CD4-positive, alpha-beta T cell treated with Interferon alpha-2 for 1 hour (primary cell): ENCODE data around the gene GLIS1.

Experiments used
- DNase-seq, 2 donors: peaks; one replicate each; pipeline ENCODE4 v3.0.0-alpha.2; 2020 to 2022

The GLIS1 gene

DNA sequence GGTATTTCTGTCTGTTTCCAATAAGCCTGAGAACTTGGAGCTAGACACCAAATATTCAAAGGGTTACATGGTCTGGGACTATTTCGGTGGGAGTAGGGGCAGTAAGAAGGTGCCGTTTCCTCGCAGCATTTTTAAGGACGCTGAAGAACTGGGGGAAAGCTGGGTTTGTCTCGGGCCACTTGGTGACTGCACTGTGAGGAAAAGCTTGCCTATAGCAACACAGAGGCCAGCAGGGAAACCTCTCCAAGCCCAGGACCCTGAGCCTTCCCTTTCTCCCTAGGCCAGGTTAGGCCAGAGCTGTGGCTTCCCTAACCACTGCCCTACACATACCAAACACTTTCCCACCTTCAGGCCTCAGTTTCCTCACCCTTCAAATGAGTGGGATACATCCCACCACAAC is 3.3 kb downstream of the GLIS1 start:
- no peak for DNase-seq

DNA sequence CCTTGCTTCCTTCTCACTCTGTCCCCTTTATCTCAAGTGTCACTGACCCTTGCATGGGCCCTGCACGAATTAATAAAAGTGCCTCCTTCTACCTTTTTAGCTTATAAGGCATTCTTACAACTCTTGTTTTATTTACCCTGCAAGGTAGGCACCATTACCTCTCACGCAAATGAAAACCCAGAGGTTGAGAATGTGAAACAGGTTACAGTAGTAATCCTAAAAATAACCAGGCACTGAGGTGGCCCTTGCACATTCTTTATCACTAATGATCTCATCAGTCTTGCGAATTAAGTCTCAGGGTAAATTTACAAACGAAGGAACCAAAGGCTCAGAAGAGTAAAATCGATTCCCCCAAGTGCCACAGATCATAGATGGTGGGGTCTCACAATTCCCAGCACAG is 3.7 kb downstream of the GLIS1 start:
- DNase-seq: no peak

DNA sequence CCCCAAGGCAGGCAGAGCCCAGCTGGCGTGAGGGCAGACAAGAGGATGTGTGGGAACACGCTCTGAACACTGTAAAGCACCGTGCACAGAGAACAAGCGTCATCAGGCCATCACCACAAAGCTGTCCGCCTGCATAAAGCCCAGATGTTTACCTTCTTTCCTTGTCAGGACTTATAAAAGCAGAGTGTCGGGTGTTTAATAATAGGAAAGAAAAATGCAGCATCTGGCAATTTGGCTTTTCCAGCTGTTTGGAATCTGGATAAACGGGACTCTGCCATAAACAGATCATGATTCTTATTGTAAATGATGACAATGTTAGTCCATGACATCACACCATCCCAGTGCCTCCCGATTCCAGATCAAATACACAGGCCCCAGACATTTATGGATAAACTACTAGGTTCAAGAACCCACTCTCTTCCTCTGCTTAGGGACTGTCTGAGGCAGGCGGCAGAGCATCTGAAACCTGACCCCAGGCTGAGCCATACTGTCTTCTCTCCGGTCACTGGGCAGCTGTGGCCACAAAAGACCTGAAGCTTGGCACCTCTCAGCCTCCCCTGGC is 4.2 kb downstream of the GLIS1 start:
- no peak for DNase-seq

DNA sequence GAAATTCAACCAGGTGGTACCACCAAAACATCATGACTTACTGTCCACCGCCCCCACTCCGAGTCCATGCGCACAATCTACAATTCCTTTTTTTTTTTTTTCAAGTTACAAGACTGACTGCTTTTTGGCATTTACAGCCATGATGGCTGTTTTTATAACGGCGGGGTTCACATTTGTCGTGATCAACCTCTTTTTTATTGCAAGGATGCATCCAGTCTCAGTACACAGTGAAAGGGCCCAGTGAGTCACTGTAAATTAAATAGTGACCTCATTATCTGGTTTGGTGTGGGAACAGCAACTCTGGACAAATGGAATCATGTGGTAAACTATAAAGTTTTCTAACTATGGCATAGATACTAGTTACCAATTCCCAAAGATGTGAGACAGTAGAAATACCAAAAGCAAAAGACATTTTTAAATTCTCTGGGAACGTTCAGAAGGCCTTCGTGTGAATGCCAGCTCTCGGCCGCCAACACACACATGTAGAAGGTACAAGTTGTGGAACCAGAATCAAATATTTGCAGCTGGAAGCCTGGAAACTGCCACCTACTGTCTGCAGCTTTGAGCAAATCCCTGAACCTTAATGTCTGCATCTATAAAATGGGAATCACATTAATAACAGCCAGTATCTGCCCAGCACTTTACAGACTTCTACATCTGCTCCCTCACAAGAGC is 4.9 kb downstream of the GLIS1 start:
- DNase-seq: no peak

DNA sequence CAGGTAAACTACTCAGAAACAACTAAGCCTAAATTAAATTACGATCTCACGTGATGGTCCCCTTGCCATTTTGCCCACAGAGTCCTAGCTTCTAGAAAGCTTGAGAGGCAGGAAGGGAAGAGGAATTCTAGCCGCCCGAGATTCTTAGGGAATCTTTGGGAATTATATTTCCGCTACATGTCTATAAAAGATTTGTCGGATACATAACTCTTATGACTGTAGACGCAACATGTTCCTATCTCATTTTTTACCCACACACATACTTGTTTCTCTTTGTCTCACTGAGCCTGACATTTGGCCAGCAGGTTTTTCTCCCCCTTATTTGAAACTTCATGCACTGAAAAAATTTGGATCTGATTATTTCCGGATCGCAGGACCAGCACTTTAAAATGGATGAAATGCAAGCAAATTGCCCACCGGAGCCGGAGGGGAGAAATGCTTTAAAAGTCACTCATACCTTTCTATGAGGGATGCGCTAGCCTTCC is 5.5 kb downstream of the GLIS1 start:
- DNase-seq: no peak

DNA sequence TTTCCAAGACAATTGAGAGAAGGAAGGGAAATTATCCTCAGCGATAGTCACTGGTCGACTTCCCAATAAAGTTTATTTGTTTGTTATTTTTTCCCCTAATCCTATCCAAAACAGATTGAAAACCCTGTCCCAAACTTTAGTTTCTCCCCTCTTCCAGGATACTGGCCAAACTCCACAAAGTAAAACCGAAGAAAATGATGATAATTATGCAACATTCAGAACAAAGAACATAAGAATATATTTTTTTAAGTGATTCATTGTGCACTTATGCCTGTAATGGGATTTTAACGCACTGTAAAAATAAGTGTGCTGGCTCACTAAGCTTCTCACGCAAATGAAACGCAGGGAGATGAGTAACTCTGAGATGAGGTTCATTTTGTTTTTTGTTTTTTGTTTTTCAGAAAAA is 6.0 kb downstream of the GLIS1 start:
- DNase-seq: no peak

DNA sequence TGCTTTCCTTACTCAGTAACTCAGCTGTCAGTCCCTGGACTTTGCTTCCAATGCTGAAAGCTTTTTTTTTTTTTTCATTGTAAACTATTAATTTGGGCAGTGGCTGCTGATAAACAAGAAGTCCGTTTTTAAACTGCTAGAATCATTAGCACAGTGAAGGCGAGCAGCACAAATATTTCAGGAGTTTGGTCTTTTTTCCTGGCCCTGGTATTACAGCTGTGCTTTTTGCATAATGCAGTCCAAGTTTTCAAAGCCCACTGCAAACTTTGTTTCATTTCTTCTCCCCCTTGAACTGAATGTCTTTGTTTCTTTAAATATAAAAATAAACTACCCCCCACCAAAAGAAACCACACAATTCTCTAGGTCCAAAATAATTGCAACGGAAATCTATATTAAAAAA is 6.6 kb downstream of the GLIS1 start:
- no peak for DNase-seq

DNA sequence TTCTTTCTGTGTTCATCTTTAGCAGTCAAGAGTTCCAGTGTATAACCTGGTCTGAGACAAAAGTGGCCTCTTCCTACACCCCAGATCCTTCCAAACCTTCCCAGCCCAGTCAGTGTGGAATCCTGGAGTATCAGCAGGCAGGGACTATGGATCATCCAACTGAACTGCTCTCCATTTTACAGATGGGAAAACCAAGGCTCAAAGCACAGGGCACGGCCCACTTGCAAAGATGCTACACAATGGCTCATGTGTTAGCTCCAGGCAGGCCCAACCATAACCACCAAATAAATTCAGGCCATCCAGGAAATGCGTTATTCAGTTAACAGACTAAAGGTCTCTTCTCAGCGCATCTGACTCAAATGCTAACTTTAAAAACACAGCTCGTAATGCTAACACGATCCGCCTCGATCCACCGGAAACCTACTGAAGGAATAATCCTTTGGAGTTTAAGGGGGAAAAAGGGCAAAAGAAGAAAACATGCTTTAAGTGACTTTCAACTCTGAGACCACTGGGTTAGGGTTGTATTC is 7.1 kb downstream of the GLIS1 start:
- DNase-seq: no peak

DNA sequence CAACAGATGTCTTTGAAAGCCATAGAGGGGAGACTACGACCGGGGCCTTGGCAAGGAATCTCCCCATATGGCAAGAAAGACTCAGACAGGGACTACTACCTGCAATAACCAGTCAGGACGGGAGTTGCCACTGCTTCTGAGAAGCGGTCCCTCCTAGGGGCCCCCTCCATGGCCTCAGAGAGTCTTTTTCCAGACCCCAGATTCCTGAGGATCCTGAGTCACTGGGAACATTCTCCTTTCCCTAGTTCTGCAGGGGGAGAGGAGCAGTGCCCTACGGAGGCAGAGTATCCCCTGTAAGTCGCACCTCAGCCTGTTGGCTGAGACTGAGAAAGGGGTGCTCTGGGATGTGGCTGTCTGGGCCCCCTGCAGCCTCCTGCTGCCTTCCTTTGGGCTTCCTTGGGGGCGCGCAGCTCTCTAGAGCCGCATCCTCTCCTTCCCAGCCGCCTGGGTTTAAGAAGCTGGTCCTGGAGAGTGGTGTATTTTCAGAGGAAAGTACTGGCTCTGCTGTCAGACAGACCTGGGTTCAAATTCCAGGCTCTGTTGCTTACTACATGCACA is 7.8 kb downstream of the GLIS1 start:
- DNase-seq: no peak

DNA sequence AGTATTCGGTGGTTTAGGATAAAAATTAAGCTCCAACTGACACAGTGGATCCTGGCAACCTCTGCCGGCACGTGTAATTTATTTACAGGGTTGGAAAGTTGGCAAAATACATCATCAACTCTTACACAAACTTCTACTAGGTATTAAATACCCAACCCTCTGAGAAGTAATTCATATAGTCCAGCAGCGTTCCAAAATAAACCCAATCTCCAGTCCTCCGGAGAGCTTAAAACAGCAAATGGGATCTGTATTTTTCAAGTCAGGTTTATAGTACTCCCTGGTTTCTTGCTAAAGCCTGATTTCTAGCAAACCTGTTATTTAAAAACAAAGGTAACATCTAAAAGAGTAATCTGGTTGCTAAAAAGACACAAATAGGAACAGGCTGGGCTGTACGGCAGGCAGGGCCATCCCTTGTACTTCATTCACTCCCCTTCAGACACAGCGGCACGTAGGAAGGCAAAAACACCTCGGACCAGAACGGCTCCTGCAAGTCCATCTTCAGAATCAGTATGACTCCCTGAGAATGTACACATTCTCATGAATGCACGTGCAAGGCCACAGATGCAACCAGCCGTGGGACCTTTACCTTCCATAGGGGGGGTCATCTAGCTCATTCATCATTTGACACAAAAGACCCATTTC is 8.6 kb downstream of the GLIS1 start:
- DNase-seq: no peak

DNA sequence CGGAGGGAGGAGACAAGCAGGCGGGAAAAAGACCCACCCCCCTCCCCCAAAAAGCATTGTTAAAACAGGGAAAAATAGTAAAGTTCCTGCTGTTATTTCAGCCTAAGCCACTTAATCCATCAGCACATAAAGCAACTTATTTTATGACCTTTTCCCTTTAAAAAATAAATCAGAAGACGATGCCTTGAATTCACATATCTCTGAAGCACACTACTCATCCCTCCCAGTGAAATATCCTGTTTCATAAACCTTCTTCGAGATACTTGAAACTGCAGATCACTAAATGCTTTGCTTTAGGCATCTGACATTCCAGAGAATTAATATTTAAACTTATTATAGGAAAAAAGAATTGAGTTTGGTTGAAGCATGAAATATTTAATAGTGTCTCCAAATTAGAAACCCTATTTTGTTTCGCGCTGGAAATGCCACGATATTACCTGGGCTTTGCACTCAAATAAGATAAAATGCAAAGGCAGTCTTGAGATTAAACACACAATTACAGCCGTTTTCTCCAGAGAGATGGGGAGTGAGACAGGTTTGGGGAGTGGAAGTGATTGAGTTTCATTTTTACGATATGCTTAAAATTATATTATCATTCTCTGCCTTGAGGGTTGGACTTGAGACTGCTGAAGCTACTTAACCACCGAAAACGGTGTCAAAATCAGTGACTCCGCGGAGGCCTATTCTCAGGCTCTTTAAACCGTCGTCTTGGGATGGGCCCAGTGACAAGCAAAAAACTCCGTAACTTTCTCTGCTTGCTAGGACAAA is 9.3 kb downstream of the GLIS1 start:
- DNase-seq: no peak

DNA sequence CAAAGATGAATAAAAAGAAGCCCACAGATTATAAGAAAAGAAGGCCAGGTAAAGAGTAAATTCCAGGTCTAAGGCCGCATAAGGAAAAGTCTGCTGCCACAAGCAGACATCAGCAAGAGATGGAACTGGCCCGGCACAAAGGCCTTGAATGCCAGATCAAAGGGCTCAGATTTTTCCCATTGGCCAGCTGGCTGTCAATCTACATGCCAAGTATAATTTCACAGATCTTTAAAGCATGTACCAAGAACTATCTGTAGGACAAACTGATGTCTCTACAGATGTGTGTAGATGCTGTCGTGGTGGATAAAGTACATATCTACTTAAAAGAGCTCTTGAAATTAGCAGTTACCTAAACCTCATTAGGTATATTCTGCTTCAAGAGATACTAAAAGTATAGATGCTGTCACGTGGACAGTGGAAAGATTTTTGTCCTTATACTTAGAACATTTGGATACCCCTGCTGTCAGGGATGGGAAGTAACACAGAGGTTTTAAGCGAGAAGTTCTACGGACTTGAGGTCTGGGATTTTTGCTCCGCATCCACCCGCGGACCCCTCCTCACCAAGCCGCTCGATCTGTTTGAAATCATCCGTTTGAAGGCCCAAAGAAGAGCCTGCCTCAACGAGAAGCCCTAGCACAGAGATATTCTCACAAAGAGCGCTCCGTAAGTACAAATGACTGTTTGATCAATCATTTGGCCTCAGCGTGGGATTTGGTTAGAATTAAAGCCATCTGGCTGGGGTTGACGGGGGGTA is 10.1 kb downstream of the GLIS1 start:
- no peak for DNase-seq

DNA sequence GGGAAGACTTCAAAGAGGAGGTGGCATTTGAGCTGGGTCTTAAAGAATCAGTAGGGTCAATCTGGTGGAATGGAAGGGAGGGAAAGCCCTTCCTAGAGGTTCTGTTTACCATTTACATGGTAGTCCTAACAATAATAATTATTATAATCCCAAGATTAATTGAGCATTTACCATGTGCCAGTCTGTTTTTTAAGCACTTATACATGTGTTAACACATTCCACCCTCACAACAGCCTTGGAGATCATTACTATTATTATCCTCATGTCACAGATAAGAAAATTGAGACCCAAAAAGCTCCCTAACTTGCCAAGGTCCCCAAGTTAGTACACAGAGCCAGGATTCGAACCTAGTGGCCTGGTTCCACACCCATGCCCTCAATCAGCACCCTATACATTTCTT is 10.8 kb downstream of the GLIS1 start:
- DNase-seq: no peak

DNA sequence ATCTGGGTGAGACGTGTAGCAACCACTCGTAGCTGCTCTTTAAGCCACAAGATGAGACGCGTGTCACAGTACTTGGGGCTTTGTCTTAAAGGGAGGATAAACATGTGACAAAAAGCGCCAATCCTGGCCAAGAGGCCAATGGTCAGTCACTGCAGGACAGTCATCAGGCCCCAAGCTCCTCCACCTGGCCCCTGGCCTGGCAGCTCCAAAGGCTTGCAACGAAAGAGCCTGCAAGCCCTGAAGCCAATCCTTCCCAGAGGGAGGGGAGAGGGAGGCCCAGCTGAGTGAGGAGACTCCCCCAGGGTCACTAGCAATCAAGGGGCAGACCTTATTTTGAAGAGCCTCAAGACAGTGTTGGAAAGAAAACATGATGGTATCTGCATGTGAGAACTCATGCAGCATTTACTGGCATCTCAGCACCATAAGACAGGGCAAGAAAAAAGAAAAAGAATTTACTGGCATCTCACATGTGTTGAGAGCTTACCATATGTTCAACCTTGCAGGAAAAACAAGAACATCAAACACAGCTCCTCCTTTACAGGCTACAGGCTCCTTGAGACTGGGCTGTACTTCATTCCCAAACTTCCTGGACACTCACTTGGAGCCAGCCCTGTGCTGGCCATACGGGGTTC is 11.4 kb downstream of the GLIS1 start:
- DNase-seq: no peak

DNA sequence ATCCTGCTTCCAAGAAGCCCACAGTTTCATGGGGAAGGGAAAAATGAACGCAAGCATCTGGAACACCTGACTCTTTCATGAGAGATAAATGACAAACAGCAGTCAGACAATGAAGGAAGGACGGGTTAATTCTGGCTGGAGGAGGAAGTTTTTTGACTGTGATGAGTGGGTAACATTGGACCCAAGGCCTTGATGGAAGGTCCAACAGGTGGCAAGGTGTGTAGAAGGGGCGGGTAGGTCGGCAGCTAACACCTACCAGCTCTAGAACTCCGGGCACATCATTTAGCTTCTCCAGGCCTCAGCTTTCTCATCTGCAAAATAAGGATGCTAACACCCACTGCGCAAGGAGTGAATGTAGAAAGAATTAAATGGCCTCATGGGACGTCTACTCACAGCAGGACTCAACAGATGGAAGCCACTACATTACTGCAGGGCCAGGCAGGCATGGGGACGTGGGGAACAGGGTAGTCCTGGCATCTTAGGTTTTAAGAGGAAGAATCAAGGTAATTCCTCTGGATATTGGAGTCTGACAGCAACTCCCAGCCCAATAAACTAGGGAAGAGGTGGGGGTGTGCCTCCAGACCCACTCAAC is 12.9 kb downstream of the GLIS1 start:
- no peak for DNase-seq

DNA sequence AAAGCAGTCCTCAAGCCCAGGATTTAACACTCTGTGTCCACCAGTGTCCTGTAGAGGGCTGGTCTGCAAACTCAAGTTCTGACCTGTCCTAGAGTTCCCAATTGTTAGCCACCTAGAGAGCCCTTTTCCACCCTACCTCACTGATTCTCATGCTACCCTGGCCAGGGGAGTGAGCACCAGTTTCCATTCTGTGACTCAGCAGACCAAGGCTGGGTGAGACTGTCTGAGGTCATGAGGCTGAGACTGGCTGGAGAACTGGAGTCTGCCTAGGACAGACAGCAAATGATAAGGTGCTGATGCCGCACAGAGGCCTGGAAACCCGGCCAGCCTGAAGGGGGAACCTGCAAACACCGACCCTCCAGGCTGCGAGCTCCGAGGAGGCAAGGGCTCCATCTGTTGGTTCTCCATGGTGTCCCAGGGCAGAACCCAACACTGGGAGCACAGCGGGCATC is 13.7 kb downstream of the GLIS1 start:
- no peak for DNase-seq

DNA sequence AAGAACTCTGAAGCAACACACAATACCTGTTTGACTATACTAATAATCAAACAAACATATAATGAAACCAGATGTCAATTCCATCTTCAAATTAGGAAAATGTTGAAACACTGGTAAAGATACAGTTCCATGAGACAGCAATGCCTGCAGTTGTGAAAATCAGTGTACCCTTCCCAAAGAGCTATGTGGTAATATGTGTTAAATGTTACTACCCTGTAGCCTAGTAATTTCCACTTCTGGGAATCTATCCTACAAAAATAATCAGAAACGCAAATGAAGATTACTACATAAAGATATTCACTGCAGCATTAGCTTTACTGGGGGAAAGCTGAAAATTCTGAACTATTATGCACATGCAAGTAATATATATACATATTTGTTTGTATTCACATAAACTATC is 16.9 kb downstream of the GLIS1 start:
- no peak for DNase-seq

DNA sequence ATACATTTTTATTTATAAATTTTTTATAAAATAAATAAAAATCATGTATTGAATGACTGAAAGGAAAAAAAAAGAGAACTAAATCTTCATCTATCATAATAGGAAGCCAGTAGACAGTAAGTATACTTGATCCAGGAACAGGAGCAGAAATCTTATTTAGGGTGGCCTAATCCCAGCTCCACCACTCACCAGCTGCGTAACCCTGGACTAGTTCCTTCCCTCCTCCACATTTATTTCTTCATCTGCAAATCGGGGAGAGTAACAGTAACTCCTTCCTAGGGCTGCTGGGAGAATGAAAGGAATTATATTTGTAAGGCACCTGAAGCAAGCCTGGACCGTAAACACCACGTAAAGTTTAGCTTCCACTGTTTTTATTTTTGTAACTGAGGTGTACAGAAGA is 17.9 kb downstream of the GLIS1 start:
- no peak for DNase-seq

DNA sequence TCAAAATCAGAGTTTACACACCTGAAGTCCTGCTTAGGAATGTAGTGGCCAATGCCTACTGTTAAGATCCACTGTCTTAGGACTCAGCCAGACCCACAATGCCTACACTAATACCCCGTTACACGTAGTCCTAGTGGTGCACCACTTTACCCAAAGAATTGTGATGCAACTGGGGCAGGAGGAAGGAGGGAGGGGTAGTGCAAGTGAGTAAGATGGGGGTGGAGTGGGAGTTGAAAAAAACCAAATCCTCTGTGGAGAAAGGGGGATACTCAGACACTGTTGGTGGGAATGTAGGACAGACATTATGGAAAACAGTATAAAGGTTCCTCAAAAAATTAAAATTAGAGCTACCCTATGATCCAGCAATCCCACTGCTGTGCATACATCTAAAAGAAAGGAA is 19.5 kb downstream of the GLIS1 start:
- no peak for DNase-seq

DNA sequence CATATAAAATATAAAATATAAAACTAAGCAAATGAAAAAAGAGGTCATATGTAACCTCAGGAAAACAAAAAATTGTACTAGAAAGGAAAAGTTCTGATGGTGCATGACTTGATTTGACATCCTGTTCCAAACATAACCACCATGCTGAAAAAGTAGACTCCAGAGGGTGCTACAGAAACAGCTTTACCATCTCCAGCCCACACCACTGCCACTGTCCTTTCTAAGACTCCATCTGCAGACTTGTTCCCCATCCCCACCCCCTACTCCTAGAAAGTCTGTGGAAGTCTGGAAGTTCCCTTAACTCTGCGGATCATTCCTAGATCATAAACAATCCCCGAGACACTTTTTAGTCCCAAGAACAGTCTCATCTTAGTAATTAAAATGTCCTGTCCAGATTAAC is 20.5 kb downstream of the GLIS1 start:
- no peak for DNase-seq

DNA sequence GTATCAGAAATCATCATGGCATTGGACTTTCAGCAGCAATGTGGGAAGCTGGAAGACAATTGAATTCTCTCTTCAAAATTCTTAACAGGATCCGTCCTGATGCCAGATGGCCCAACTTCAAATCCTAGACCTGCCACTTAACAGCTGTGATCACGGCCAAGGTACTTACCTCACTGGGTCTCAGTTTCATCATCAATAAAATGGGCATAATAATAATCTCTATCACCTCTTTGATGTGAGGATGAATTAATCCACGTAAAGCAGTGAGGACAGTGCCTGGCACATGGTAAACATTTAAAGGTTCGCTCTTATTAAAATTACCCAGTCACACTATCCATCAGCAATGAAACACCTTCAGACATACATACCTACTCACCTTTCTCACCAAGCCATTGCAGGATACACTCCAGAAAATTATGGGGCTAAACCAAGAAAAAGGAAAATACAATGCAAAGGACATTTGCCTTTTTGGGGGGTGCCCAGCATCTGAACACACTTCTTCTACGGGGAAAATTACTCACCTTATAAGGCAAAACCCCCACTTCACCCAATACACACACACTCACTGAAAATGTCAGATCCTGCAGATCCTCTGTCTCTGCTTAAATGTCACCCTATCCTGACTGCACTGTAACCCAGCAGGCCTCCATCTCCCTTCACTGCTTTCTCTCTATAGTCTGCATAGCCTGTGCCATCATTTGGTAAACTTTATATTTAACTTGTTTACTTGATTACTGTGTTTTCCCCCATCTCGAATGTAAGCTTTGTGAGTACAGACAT is 21.7 kb downstream of the GLIS1 start:
- DNase-seq: no peak
